ENCODE measurements around the gene MED9. TPM values are rescaled to one million over a fixed set of nuclear protein-coding genes. Genes with fewer than 3 reads are reported as not detected.
"Not testable (repeated sequence)": the region's sequence is repeated elsewhere in the genome, so short reads cannot be mapped to it uniquely, and the experiment has no call there.

The MED9 gene
- total RNA-seq, 1 experiment from 2014 or later = 12.7 TPM

DNA sequence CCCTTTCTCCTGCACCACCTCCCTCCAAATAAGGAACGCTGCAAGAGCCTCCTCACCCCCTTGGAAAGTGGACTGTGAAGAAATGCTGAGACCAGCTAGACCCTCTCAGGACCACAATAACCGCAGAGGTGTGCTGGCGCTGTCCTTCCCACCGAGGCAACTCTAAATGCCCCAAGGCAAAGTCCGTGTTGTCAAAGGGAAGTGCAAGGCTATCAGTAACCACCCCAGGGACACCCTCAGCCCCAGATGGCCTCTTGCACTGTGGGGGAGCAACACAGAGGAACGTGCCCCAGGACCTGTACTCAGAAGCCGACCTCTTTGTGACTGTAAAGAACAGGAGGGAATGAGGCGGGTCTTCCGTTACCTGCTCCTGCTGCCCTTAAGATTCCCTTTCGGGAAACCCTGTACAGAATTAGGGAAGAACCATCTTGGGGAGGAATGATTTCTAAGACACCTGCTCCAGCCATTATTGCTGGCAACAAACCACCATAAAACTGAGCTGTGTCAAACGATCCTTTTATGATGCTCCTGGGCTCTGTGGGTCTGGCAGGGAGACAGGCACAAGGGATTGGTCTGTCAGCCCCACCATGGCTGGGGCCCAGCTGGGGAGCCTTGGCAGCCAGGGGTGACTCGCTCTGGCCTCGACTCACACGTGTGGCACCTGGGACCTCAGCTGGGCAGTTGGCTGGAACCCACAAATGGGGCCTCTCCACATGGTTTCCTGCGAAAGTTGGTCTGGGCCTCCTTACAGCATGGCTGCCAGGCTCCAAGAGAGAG is 14.6 kb upstream of the MED9 start:
- TF ChIP-seq, protein P1, sequence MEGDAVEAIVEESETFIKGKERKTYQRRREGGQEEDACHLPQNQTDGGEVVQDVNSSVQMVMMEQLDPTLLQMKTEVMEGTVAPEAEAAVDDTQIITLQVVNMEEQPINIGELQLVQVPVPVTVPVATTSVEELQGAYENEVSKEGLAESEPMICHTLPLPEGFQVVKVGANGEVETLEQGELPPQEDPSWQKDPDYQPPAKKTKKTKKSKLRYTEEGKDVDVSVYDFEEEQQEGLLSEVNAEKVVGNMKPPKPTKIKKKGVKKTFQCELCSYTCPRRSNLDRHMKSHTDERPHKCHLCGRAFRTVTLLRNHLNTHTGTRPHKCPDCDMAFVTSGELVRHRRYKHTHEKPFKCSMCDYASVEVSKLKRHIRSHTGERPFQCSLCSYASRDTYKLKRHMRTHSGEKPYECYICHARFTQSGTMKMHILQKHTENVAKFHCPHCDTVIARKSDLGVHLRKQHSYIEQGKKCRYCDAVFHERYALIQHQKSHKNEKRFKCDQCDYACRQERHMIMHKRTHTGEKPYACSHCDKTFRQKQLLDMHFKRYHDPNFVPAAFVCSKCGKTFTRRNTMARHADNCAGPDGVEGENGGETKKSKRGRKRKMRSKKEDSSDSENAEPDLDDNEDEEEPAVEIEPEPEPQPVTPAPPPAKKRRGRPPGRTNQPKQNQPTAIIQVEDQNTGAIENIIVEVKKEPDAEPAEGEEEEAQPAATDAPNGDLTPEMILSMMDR (IDR thresholded peaks at IDR 0.05; ENCODE audit: unreplicated experiment) = no peak
- peaks cover 5% of the 10 kb centered on the region for H3K9me3 Mint-ChIP-seq (ENCODE audit: low read depth, unreplicated experiment)
- H3K36me3 Mint-ChIP-seq (ENCODE audit: insufficient read depth, unreplicated experiment) = no peaks in the 10 kb centered on the region
- intact Hi-C loops (cut with micrococcal nuclease; ENCODE audit: unreplicated experiment) = no loop called here
- H3K27me3 Mint-ChIP-seq (ENCODE audit: unreplicated experiment) = peaks cover 60% of the 10 kb centered on the region
- H3K4me1 Mint-ChIP-seq (ENCODE audit: low read depth, unreplicated experiment) = no peaks in the 10 kb centered on the region
- no peak overlapping the region for H3K4me3 Mint-ChIP-seq (ENCODE audit: low read depth, unreplicated experiment)
- H3K27ac Mint-ChIP-seq (ENCODE audit: unreplicated experiment) = no peak overlapping the region
- BruUV-seq (replicated peaks) = no TSS peak
- CTCF ChIA-PET = no interaction called here
- no peak for DNase-seq

- no peaks in the 10 kb centered on the region for H3K4me1 Mint-ChIP-seq (ENCODE audit: low read depth, unreplicated experiment)
- H3K27ac Mint-ChIP-seq (ENCODE audit: unreplicated experiment) = no peak overlapping the region
- BruUV-seq (replicated peaks) = no TSS peak
- TF ChIP-seq, protein P1 (IDR thresholded peaks at IDR 0.05; ENCODE audit: unreplicated experiment) = no peak
- no peak for DNase-seq
- no peak overlapping the region for H3K4me3 Mint-ChIP-seq (ENCODE audit: low read depth, unreplicated experiment)
- intact Hi-C loops (cut with micrococcal nuclease; ENCODE audit: unreplicated experiment) = no loop called here
- H3K27me3 Mint-ChIP-seq (ENCODE audit: unreplicated experiment) = peaks cover 64% of the 10 kb centered on the region
- CTCF ChIA-PET = no interaction called here
- peaks cover 5% of the 10 kb centered on the region for H3K9me3 Mint-ChIP-seq (ENCODE audit: low read depth, unreplicated experiment)
- no peaks in the 10 kb centered on the region for H3K36me3 Mint-ChIP-seq (ENCODE audit: insufficient read depth, unreplicated experiment)
Observed at GRCh38 chr17:17463821-17464220, 13.0 kb upstream of the MED9 start.

GRCh38 chr17:17465878-17466277 is 10.9 kb upstream of the MED9 start:
- H3K4me3 Mint-ChIP-seq (ENCODE audit: low read depth, unreplicated experiment); H3K36me3 Mint-ChIP-seq (ENCODE audit: insufficient read depth, unreplicated experiment); BruUV-seq (replicated peaks); intact Hi-C loops (cut with micrococcal nuclease; ENCODE audit: unreplicated experiment); DNase-seq; H3K9me3 Mint-ChIP-seq (ENCODE audit: low read depth, unreplicated experiment); H3K4me1 Mint-ChIP-seq (ENCODE audit: low read depth, unreplicated experiment); H3K27ac Mint-ChIP-seq (ENCODE audit: unreplicated experiment): not testable (repeated sequence)
- peaks cover 61% of the 10 kb centered on the region for H3K27me3 Mint-ChIP-seq (ENCODE audit: unreplicated experiment)
- CTCF ChIA-PET = interaction anchor here (0.5 kb wide), 1 partner anchor 96 kb away, joined by 4 read pairs; no protein-coding TSS in a partner anchor

DNA sequence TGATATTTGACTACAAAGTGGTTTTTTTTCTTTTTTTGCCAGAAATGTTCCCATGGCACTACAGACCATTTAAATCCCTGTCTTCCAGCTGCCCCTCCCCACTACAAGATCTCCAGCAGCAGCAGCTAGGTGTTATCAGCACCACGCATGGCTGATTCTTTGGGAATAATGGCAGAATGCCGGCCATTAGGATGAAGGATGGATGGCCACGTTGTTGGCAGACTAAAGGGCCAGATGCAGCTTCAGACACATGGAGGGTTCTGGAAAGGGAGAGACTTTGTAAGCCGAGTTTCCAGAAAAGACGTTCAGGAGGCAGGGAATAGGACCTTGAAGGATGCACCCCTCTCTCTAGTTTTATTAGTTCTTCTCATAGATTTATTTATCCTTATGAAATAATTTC is 10.3 kb upstream of the MED9 start:
- CTCF ChIA-PET = no interaction called here
- intact Hi-C loops (cut with micrococcal nuclease; ENCODE audit: unreplicated experiment) = no loop called here
- H3K36me3 Mint-ChIP-seq (ENCODE audit: insufficient read depth, unreplicated experiment) = no peaks in the 10 kb centered on the region
- TF ChIP-seq, protein P1 (IDR thresholded peaks at IDR 0.05; ENCODE audit: unreplicated experiment) = no peak
- H3K27me3 Mint-ChIP-seq (ENCODE audit: unreplicated experiment) = peaks cover 63% of the 10 kb centered on the region
- no peak overlapping the region for H3K4me3 Mint-ChIP-seq (ENCODE audit: low read depth, unreplicated experiment)
- no peak overlapping the region for H3K27ac Mint-ChIP-seq (ENCODE audit: unreplicated experiment)
- H3K4me1 Mint-ChIP-seq (ENCODE audit: low read depth, unreplicated experiment) = no peaks in the 10 kb centered on the region
- H3K9me3 Mint-ChIP-seq (ENCODE audit: low read depth, unreplicated experiment) = no peaks in the 10 kb centered on the region
- BruUV-seq (replicated peaks) = no TSS peak
- no peak for DNase-seq

GRCh38 chr17:17467016-17467415 is 9.8 kb upstream of the MED9 start:
- no peak overlapping the region for H3K27ac Mint-ChIP-seq (ENCODE audit: unreplicated experiment)

More at GRCh38 chr17:17467016-17467415, 9.8 kb upstream of the MED9 start:
- H3K4me3 Mint-ChIP-seq (ENCODE audit: low read depth, unreplicated experiment) = no peak overlapping the region
- DNase-seq = no peak
- no TSS peak for BruUV-seq (replicated peaks)
- intact Hi-C loops (cut with micrococcal nuclease; ENCODE audit: unreplicated experiment) = no loop called here
- H3K36me3 Mint-ChIP-seq (ENCODE audit: insufficient read depth, unreplicated experiment) = no peaks in the 10 kb centered on the region
- CTCF ChIA-PET = interaction anchor here (0.6 kb wide), 1 partner anchor 559 kb away, joined by 3 read pairs; no protein-coding TSS in a partner anchor
- peaks cover 68% of the 10 kb centered on the region for H3K27me3 Mint-ChIP-seq (ENCODE audit: unreplicated experiment)
- no peaks in the 10 kb centered on the region for H3K9me3 Mint-ChIP-seq (ENCODE audit: low read depth, unreplicated experiment)
- TF ChIP-seq, protein P1 (IDR thresholded peaks at IDR 0.05; ENCODE audit: unreplicated experiment) = no peak
- no peaks in the 10 kb centered on the region for H3K4me1 Mint-ChIP-seq (ENCODE audit: low read depth, unreplicated experiment)
